Measurements from ENCODE around the gene DLG2.

Gene DLG2

GRCh38 chr11:84922212-84922805, 704.8 kb downstream of the DLG2 start:
- no peak overlapping the region for H3K4me3 ChIP-seq (ENCODE audit: low read depth, low read length)
- TF ChIP-seq, protein P1, sequence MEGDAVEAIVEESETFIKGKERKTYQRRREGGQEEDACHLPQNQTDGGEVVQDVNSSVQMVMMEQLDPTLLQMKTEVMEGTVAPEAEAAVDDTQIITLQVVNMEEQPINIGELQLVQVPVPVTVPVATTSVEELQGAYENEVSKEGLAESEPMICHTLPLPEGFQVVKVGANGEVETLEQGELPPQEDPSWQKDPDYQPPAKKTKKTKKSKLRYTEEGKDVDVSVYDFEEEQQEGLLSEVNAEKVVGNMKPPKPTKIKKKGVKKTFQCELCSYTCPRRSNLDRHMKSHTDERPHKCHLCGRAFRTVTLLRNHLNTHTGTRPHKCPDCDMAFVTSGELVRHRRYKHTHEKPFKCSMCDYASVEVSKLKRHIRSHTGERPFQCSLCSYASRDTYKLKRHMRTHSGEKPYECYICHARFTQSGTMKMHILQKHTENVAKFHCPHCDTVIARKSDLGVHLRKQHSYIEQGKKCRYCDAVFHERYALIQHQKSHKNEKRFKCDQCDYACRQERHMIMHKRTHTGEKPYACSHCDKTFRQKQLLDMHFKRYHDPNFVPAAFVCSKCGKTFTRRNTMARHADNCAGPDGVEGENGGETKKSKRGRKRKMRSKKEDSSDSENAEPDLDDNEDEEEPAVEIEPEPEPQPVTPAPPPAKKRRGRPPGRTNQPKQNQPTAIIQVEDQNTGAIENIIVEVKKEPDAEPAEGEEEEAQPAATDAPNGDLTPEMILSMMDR (IDR thresholded peaks at IDR 0.05; ENCODE audit: low read depth, low read length) = no peak

- TF ChIP-seq, protein P1 (IDR thresholded peaks at IDR 0.05; ENCODE audit: low read depth, low read length) = no peak
- no peak overlapping the region for H3K4me3 ChIP-seq (ENCODE audit: low read depth, low read length)
Measured at GRCh38 chr11:84914511-84914910, 712.6 kb downstream of the DLG2 start.

- no peak overlapping the region for H3K4me3 ChIP-seq (ENCODE audit: low read depth, low read length)
- TF ChIP-seq, protein P1 (IDR thresholded peaks at IDR 0.05; ENCODE audit: low read depth, low read length) = no peak
Measured at GRCh38 chr11:84909740-84910139, 717.4 kb downstream of the DLG2 start.

DNA sequence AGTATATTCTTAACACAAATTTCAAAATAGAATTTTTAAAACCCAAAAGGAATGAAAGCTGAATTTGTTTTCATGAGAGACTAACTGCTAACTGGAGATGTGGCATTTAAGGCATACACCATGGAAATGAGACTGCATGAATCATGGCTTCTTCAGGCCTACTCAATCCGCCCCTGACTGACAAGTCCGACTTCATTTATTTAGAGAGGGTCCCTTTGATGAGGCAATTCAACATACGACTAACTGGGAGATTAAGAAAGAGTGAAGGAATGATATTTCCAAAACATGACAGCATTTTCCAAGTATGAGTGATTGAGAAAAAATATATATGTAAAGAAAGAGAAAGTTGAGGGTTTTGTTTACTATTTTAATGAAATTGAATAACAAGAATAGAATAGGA, 720.1 kb downstream of the DLG2 start:
- H3K4me3 ChIP-seq (ENCODE audit: low read depth, low read length) = no peak overlapping the region
- TF ChIP-seq, protein P1 (IDR thresholded peaks at IDR 0.05; ENCODE audit: low read depth, low read length) = no peak

DNA sequence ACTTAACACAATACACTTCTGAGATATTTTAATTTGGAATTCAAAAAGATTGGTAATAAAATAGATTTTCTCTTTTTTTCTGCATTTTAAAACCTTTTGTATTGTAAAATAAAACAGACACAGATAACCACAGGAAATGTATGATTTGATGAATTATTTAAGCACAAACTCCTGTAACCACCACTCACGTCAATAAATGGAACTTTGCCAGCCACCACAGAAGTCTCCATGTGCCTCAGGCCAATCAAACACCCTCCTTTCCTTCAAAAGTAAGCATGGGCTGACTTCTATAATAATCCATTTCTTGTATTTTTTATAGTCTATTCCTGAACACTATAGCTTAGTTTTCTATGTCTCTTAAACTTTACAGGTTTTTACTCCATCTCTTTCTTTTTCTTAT, 721.7 kb downstream of the DLG2 start:
- TF ChIP-seq, protein P1 (IDR thresholded peaks at IDR 0.05; ENCODE audit: low read depth, low read length) = no peak
- no peak overlapping the region for H3K4me3 ChIP-seq (ENCODE audit: low read depth, low read length)

DNA sequence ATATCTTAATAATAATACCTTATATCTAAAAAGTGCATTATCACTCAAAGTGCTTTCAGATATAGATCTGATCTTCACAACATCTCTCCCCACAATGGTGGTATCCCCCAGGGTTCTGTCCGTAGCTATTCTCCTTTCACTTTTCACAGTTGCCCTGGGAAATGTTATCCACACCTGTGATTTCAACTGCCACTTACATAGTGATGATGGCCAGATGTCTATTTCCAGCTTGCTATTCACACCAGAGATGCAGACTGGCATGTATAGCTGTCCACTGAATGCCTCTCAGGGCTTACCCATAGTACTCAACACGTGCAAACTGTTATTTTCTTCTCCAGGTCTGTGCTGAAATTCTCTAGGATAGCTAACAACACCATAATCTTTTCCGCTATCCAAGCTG, 724.7 kb downstream of the DLG2 start:
- no peak overlapping the region for H3K4me3 ChIP-seq (ENCODE audit: low read depth, low read length)
- TF ChIP-seq, protein P1 (IDR thresholded peaks at IDR 0.05; ENCODE audit: low read depth, low read length) = no peak

DNA sequence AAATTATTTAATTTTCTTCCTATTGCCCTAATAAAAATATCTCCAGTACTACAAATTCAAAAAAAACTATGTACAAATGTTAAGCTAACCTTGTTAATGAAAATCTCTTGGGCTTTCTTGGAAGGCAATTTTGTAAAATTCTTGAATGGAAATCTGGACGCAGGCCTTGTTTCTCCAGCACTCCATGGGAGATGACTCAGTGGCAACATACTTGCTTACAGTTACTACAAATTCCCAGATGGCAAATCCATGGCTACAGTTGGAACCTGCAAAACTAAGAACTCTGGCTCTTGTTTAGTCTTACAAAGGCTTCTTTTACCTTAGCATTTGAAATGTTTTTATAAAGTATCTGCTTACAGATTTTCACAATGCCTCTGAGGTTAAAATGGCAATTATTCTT, 725.2 kb downstream of the DLG2 start:
- H3K4me3 ChIP-seq (ENCODE audit: low read depth, low read length) = no peak overlapping the region
- TF ChIP-seq, protein P1 (IDR thresholded peaks at IDR 0.05; ENCODE audit: low read depth, low read length) = no peak

All from WI38 (cell line).